NCI-H187 (cell line): ENCODE results near the gene NR4A3.
"Not testable (repeated sequence)": the region's sequence is repeated elsewhere in the genome, so short reads cannot be mapped to it uniquely, and the experiment has no call there.

ENCODE experiments used
- DNase-seq, 2 experiments: peaks; one replicate each; lab custom pipeline; 2025; lab: John Stamatoyannopoulos, UW

The NR4A3 gene

GRCh38 chr9:99821396-99822108 is at the start of gene NR4A3:
Gene NR4A3, plus strand, starts transcription at chr9:99821885. Its CDS starts 6,158 bp downstream, at chr9:99828043.
- DNase-seq: peak; percentile 68 to 77

DNA sequence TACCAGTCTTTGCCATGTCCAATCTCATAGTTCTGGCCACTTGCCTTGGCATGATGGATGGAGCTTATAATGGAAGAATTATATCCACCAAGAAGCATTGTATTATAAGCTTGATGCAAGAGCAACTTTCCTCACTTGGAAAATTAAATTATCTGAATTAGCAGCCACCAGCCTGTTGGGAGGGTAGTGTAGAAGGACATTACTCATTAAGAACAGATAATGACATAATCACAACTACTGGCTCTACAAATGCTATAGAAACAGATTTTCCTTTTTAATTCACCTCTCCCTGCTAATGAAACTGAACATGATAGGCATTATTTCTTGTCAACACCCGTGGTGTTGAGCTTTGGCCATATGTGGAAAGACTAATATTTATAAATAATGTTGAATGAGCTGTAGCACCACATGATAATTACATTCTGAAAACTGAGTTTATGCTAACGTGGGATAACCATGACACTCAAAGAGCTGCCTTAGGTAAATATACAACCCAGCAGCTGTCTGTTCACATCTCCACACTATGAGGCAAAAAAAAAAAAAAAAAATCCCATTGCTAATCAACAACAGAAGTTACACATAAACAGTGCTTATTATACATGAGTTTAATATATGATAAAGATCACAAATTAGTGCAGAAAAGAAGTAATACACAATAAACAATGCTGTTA is 48.1 kb upstream of the NR4A3 start:
- no peak for DNase-seq

DNA sequence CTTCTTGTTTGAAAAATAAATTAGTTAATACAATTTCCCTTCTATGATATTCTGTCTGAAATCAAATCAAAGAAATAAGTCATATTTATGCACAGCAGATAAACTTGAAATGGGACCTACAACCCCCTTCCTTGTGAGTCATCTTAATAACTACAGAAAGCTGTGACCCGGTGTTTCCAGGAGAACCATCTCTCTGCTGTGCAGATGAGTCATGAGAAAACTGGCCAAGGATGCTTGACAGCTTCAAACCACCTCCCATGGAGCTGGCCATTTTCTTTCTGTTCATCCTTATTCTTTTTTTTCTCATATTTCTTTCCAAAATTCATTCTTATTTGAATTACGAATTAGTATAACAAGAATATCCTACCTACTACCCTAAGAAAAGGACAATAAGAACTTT is 43.4 kb upstream of the NR4A3 start:
- DNase-seq: no peak

- DNase-seq: no peak
These were observed 42.8 kb upstream of the NR4A3 start for GRCh38 chr9:99778836-99779235.

GRCh38 chr9:99779277-99779676 is 42.4 kb upstream of the NR4A3 start:
- no peak for DNase-seq

GRCh38 chr9:99782349-99782748 is 39.3 kb upstream of the NR4A3 start:
- not testable (repeated sequence) for DNase-seq

DNA sequence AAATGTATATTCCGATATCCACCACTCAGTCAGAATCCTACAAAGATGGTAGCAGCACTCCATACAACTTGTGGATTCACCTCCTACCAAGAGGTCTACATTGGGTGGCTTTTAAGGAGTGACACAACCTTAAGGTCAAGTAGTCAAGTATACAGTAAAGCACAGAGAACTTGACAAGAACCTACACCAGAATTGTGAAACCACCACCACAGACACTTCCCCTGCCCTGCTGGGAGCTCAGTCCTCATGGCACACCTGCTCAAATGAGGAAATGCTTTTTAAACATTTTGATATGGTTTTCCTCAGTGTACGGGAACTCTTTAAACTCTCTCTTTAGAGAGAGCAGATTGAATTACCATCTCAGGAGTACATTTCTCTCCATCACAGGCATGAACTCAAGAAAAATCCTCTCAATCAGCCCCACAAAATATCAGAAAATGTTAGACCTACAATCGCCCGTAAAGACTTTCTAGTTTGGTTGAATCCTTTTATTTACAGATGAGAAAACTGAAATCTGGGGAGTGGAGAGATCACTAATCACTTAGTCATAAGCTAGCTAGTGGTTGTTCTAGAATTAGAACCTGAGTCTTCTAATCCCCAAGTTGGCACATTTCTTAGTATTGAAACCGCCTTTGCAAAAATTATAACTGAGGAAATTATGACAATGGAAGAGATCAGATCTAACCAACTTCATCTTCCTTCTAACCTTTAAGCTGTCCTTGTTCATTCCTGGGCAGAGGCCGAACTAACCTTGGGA is 38.5 kb upstream of the NR4A3 start:
- DNase-seq: no peak

DNA sequence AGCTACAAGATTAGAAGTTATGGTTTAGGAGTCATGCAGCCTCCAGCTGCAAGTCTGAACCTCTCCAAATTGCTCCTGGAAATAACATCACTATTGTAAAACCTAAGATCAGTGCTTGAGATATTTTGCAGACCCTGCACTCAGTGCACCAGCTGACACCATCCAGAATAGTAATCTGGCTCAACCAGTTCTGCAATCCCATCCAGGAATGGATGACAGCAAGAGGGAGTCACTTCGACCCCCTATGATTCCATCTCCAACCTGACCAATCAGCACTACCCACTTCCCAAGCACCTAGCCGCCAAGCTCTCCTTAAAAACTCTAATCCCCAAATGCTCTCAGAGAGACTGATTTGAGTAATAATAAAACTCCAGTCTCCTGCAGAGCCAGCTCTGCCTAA is 37.9 kb upstream of the NR4A3 start:
- DNase-seq: no peak

DNA sequence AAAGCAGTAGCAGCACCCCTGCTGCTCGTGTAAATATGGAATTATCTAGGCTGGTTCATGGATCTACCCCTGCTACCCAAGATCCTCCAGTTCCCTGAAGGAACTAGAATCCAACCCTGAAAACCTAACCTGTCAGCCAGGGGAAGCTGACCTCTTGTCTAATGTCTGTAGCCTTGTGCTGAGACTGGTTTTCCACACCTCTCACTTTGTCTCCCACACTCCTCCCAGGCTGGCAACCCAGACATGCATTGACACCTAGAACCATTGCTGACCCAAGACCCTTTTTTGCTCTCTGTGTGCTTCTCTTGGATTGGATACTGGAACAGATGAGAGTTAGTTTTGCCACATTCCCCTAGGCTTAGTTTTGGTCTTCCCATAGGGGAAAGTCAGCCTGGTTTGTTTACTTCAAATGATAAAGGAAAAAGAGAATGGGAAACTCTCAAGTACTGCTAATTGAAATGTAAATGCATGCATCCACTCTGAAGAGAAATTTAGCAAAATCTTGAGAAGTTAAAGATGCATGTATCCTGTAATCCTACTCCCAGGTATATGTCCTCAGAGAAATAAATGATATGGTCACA is 36.6 kb upstream of the NR4A3 start:
- DNase-seq: no peak

DNA sequence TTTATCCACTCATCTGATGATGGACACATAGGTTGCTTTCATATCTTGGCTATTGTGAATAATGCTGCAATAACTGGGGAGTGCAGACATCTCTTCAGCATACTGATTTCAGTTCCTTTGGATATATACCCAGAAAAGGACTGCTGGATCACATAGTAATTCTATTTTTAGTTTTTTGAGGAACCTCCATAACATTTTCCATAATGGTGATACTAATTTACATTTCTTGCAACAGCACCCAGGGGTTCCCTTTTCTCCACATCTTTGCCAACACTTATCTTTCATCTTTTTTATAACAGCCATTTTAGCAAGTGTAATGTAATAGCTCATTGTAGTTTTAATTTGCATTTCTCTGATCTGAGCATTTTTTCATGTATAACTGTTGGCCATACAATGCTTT is 34.1 kb upstream of the NR4A3 start:
- no peak for DNase-seq

DNA sequence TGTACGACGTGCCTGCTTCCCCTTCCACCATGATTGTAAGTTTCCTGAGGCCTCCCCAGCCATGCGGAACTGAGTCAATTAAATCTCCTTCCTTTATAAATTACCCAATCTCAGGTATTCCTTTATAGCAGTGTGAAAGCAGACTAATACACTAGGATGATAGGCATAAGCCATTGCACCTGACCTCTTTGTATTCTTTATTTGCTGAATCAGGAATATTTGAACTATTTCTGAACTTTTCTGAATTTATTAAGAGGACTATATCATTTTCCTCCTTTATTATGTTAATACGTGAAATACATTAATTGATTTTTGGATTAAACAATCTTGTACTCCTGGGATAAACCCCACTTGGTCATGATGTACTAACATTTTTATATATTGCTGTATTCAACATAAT is 28.2 kb upstream of the NR4A3 start:
- no peak for DNase-seq

- DNase-seq: no peak
These were observed 25.5 kb upstream of the NR4A3 start for GRCh38 chr9:99796231-99796630.

- DNase-seq: no peak
These were observed 19.9 kb upstream of the NR4A3 start for GRCh38 chr9:99801775-99802174.

DNA sequence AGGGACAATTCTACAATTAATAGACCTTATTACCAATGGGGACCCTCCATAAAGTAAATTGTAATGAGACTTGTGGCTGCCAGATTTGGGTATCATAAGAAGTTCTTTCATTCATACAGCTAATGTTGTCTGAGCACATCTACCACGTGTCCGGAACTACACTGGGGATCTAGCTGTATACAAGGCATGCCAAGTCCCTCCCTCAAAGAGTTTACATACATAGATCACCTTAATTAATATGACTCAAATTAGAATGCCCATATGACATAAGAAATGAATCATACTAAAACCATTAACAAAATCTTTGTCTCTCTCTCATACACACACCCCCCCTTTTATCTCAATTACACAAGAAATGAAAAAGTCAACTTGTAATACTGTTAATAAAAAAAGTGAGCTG is 18.0 kb upstream of the NR4A3 start:
- no peak for DNase-seq

GRCh38 chr9:99807276-99807852 is 14.3 kb upstream of the NR4A3 start:
- no peak for DNase-seq

DNA sequence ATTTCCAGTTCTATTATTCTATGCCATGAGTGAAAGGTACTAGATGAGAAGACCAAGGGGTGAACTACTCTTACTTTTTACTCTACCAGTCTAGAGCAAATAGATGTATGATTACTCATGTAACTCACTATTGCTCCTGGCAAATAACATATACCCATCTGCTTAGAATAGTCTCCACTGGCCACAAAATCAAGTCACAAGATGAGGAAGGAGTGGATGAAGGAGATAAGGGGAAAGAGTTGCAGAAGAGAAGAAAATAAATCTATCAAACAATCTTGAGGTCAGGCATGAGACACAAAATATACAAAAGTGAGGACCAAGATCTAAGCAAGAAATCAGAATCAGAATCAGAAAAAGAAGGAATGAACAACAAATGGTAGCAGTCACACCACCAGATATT is 13.7 kb upstream of the NR4A3 start:
- no peak for DNase-seq

DNA sequence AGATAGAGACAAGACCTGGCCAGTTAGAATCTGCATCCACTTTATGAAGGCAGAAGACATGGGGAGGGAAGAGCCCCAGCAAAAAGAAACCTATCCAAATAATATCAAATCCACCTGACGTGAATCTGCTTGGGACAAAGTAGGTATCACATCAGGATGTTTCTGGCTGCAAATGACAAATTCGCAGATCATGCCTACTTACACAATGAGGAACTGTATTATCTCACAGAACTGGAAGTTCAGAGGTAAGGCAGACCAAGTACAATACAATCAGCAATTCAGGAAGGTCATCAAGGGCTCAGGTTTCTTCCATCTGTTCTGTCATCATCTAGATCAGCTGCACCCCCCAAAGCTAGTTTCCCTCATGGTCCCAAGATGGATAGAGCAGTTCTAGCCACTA is 13.2 kb upstream of the NR4A3 start:
- no peak for DNase-seq

GRCh38 chr9:99809586-99810319 is 11.9 kb upstream of the NR4A3 start:
- no peak for DNase-seq

DNA sequence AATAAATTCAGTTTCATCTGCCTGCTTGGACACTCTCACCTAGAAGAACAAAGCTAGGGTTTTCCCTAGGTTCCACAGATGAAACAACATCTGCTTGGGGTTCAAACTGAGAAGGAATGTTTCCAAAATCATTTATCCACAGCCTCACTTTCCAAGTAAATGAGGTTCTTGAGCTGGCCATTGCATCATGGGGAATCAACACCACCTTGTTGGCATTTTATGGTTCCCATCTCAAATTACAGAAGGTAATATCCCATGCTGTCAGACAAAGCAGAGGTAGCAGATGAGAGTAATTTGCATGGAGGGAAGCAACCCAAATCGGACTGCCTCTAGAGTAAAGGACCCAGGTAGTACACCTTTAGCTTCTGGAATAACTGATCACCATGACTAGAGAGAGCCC is 10.5 kb upstream of the NR4A3 start:
- no peak for DNase-seq

DNA sequence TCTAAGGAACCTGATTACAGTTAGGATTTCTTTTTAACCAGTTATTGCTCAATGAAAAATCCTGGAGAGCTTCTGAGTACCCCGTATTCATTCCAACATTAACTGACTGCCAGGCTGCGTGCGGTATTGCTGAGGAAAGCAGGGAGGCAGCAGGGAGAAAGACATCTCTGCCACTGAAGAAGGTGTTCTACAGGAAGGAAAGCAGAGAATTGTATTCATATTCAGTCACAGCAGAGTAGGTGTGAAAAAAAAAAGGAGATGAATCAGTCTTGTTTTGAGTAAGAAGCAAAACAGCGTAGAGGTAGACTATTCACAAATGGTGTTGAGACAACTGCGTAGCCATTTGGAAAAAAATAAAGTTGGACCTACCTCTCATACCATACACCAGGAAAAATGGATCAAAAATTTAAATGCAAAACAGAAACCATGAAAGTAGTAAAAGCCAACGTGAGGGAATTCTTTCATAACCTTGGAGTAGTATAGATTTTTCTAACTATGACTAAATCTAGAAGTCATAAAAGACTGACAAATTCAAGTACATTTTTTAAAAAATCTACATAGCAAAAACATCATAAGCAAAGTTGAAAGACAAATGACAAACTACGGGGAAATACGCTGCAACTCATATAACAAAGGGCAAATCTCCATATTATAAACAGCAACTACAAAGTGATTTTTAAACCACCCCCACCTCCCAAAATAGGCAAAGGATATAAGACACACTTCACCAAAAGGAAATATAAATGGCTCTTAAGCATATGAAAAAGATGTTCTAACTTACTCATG is 9.9 kb upstream of the NR4A3 start:
- no peak for DNase-seq

DNA sequence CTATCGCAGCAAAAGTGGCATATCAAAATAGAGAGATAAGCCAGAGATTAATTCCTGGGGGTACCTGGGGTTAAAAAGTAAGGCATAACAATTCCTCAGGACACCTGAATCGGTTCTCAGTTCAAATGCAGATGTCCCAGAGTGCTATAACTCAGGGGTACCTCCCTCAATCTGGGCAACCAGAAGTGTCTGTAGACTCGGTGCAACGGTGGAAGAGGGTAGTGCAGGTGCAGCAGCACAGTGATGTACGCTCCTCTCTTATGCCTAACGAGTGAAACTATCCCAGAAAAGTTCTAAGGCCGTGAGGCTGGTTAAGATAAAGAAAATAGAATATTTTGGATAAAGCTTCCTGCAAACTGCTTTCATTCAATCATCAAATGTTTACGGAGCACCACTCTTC is 7.9 kb upstream of the NR4A3 start:
- DNase-seq: no peak
